Body of pancreas (tissue), 4 donors: Measurements from ENCODE around the gene POLR1G. TPM values are rescaled to one million over a fixed set of nuclear protein-coding genes. Genes with fewer than 3 reads are reported as not detected.
"Not testable (repeated sequence)": the region's sequence is repeated elsewhere in the genome, so short reads cannot be mapped to it uniquely, and the experiment has no call there.

ENCODE experiments used
- ATAC-seq: fragments of 150-250 bp; one replicate; pipeline ENCODE4 v1.9.1; 2016
- DNase-seq, 4 donors: peaks; one replicate each; pipeline ENCODE4 v3.0.0-alpha.2; 2019
- H3K27ac ChIP-seq, 4 donors: fragments of 200-600 bp; sonication (generic); 1 replicate in 3 of 4; 2 replicates in 1 of 4; pipeline versions ENCODE4 v1.5.1 to v1.6.1; 2016 to 2019; ENCODE audit warnings: mild to moderate bottlenecking in 1 of 4, mixed read lengths in 1 of 4, moderate library complexity in 1 of 4
- H3K27me3 ChIP-seq, 2 donors: fragments of 200-600 bp; sonication (generic); one replicate each; pipeline ENCODE4 v1.6.0; 2016; ENCODE audit warnings: mild to moderate bottlenecking in 1 of 2
- H3K36me3 ChIP-seq, 2 donors: fragments of 200-600 bp; sonication (generic); replicated peaks in 1 of 2; 2 replicates each; pipeline ENCODE4 v1.5.1; 2016; ENCODE audit warnings: low read depth in 2 of 2; ENCODE audit not compliant: insufficient read depth in 1 of 2
- H3K4me1 ChIP-seq: fragments of 200-600 bp; sonication (generic); one replicate; pipeline ENCODE4 v1.6.0; 2016
- H3K4me3 ChIP-seq, 2 donors: fragments of 200-600 bp; sonication (generic); 1 replicate in 1 of 2; 2 replicates in 1 of 2; pipeline ENCODE4 v1.5.1; 2016 to 2019
- H3K9me3 ChIP-seq, 3 donors: fragments of 200-600 bp; sonication (generic); 1 replicate in 2 of 3; 2 replicates in 1 of 3; pipeline ENCODE4 v1.5.1; 2016
- POLR2A ChIP-seq, 3 donors: fragments of 450-650 bp; IDR thresholded peaks; one replicate each; pipeline ENCODE4 v1.6.1; 2016; ENCODE audit warnings: antibody characterized with exemption in 3 of 3, mild to moderate bottlenecking in 2 of 3
- WGBS, 2 donors: methylation state at CpG; one replicate each; pipeline ENCODE4 v1.1.5; 2017; 5-methylcytosine and 5-hydroxymethylcytosine counted together
- intact Hi-C: fragments of 100-400 bp; cut with DNase I; formaldehyde crosslinking; loops from one replicate; pipeline ENCODE4 v1.15.1; 2023
- total RNA-seq, 2 donors: library from RNA; depleted of rRNA; stranded (reverse); fragments of >200 nt; gene quantifications; one replicate each; pipeline ENCODE4 v1.1.0, GENCODE V29; 2016
- TF ChIP-seq, protein P1 (sequence below), 7 experiments: fragments of 450-650 bp in 4 of 7; fragments of 200-600 bp in 3 of 7; sonication (generic) in 3 of 7; IDR thresholded peaks; one replicate each; pipeline ENCODE4 v1.5.1; 2016 to 2019; ENCODE audit warnings: antibody characterized with exemption in 7 of 7

POLR1G gene
- total RNA-seq, 2 donors from 2014 or later, result 1.8 to 2.0 TPM

DNA sequence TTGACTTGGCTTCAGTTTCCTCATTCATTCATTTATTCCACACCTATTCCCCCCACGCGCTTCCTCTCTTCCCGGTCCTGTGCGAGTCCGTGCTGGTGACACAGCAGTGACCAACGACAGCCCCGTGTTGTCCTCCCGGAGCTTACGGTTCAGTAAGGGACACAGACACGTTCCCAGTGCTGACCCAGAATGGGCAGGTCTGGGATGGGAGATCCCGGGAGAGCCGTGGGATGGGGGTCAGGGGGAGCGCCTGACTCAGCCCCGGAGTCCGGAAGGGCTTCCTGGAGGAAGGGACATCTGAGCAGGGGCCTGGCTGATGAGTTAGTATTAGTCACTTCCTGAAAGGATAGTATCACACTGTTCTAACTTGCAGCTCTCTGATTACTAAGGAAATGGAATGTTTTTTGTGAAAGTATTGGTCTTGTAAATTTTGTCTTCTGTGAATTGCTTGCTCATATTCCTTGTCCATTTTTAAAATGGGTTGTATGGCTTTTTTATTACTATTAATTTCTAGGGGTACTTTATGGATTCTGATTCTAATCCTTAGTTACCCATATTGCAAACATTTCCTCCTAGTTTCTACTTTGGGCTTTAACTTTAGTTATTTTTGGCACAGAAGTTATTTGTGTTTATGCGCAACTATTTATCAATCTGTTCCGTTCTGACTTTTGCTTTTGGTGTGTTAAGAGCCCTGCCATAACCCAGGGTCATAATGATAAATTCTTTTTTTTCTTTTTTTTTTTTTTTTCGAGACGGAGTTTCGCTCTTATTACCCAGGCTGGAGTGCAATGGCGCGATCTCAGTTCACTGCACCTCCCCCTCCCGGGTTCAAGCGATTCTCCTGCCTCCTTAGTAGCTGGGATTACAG lies 18.0 kb downstream of the POLR1G start:
- intact Hi-C loops, result no loop called here
- ATAC-seq (peak; percentile 49), DNase-seq (peak; percentile 57 to 81 (median 72))
- TF ChIP-seq, protein P1, sequence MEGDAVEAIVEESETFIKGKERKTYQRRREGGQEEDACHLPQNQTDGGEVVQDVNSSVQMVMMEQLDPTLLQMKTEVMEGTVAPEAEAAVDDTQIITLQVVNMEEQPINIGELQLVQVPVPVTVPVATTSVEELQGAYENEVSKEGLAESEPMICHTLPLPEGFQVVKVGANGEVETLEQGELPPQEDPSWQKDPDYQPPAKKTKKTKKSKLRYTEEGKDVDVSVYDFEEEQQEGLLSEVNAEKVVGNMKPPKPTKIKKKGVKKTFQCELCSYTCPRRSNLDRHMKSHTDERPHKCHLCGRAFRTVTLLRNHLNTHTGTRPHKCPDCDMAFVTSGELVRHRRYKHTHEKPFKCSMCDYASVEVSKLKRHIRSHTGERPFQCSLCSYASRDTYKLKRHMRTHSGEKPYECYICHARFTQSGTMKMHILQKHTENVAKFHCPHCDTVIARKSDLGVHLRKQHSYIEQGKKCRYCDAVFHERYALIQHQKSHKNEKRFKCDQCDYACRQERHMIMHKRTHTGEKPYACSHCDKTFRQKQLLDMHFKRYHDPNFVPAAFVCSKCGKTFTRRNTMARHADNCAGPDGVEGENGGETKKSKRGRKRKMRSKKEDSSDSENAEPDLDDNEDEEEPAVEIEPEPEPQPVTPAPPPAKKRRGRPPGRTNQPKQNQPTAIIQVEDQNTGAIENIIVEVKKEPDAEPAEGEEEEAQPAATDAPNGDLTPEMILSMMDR (IDR thresholded peaks at IDR 0.05), result no peak
- no peak for TF ChIP-seq POLR2A (IDR thresholded peaks at IDR 0.05)
- Histone ChIP-seq H3K9me3 (no peaks in the 10 kb centered on the region), H3K27me3 (no peaks in the 10 kb centered on the region), H3K4me3 (no peak overlapping the region), H3K4me1 (peaks cover 38% of the 10 kb centered on the region), H3K36me3 (no peaks in the 10 kb centered on the region), H3K27ac (peak overlapping the region; percentile 84 to 97 (median 90))
- WGBS, 2 donors, result 4 to 6% methylated on average over 18 to 24 of the region's 24 CpGs

DNA sequence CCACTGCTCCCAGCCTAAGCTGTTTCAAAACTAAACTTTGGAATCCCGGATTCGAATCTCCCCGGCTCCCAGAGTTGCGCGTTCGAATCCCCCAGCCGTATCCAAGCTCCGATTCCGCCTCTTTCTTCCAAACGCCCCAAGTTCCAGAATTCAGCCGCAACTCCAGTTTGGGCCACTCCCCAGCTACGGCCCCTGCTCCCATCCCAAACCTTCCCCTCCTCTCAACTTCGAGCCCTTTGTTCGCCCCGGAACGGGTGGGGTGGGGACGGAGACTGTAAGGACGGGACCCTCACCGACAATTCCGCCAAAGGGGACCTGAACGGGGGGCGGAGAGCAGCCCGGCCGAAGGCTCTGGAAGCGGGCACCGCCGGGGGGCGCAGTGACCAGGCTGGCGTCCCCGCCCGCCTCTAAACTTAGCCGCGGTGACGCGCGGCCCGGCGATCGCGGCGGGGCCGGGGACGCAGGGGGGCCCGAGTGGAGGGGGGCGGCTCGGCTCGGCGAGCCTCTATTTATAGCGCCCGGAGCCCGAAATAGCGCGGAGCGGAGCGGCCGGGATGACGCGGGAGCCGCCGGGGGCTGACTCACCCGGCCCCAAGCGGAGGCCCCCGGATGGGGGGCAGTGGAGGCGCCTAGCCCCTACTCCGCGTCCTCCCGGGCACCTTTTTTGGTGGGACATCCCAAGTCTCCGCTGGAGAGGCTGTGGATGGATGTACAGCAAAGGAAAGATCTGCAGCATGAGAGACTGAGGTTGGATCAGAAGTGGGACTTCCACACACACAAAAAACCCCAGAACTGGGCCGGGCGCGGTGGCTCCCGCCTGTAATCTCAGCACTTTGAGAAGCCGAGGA lies 22.2 kb downstream of the POLR1G start:
- WGBS, 2 donors, result 3% methylated on average over 20 to 69 of the region's 73 CpGs
- H3K4me3 ChIP-seq, result peak overlapping the region; percentile 22 to 61
- TF ChIP-seq, protein P1 (IDR thresholded peaks at IDR 0.05), result peak in 5 of 7 experiments; percentile 16 to 37 (median 26)
- TF ChIP-seq POLR2A (IDR thresholded peaks at IDR 0.05), result no peak
- intact Hi-C loops, result no loop called here
- no peaks in the 10 kb centered on the region for H3K36me3 ChIP-seq
- ATAC-seq (peak; percentile 2), DNase-seq (peak in 2 of 4 donors; percentile 35 to 42)
- no peaks in the 10 kb centered on the region for H3K27me3 ChIP-seq
- H3K27ac ChIP-seq, result peak overlapping the region in 2 of 4 donors; percentile 3 to 44
- H3K4me1 ChIP-seq, result peaks cover 28% of the 10 kb centered on the region
- H3K9me3 ChIP-seq, result no peaks in the 10 kb centered on the region

DNA sequence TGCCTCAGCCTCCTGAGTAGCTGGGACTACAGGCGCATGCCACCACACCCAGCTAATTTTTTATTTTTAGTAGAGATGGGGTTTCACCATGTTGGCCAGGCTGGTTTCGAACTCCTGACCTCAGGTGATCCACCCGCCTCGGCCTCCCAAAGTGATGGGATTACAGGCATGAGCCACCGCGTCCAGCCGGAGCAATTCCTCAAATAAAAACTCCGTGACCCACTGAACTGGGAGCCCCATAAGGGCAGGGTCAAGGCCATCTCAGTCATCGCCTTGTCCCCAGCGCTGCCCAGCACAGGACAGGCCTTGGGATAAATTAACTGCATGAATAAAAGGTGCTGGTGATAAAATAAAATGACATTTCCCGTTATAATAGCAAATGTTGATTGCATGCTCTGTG lies 23.5 kb downstream of the POLR1G start:
- peaks cover 16% of the 10 kb centered on the region for H3K4me1 ChIP-seq
- H3K9me3 ChIP-seq, ATAC-seq, H3K36me3 ChIP-seq, DNase-seq, H3K27me3 ChIP-seq, intact Hi-C loops, H3K27ac ChIP-seq, H3K4me3 ChIP-seq: not testable (repeated sequence)
- WGBS, 2 donors, result 52 to 63% methylated on average over 11 of the region's 11 CpGs

DNA sequence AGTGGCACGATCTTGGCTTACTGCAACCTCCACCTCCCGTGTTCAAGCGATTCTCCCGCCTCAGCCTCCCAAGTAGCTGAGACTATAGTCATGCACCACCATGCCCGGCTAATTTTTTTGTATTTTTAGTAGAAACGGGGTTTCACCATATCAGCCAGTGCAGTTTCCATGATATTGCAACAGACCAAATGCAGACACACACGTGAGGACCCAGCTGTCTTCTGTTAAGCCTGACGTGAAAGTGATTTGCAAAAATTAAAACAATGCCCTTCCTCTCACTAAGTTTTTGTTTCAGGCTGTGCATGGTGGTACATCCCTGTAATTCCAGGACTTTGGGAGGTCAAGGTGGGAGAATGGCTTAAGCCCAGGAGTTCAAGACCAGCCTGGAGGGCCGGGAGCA lies 24.6 kb downstream of the POLR1G start:
- peaks cover 12% of the 10 kb centered on the region for H3K4me1 ChIP-seq
- H3K27ac ChIP-seq, H3K9me3 ChIP-seq, ATAC-seq, intact Hi-C loops, H3K27me3 ChIP-seq, H3K4me3 ChIP-seq, DNase-seq, H3K36me3 ChIP-seq: not testable (repeated sequence)
- 50 to 61% methylated on average over 9 of the region's 9 CpGs for WGBS, 2 donors

DNA sequence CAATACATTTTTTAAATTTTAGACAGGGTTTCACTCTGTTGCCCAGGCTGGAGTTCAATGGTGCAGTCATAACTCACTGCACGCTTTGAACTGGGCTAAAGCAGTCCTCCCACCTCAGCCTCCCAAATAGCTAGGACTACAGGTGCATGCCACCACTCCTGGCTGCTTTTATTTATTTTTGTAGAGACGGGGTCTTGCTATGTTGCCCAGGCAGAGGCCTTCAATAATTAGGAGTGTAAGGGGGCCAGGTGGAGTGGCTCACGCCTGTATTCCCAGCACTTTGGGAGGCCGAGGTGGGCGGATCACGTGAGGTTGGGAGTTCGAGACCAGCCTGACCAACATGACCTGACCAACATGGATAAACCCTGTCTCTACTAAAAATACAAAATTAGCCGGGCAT lies 26.1 kb downstream of the POLR1G start:
- H3K27me3 ChIP-seq, H3K9me3 ChIP-seq, H3K4me3 ChIP-seq, DNase-seq, ATAC-seq, H3K36me3 ChIP-seq, intact Hi-C loops, H3K27ac ChIP-seq: not testable (repeated sequence)
- peaks cover 12% of the 10 kb centered on the region for H3K4me1 ChIP-seq
- WGBS, 2 donors, result 75 to 87% methylated on average over 4 to 8 of the region's 8 CpGs

DNA sequence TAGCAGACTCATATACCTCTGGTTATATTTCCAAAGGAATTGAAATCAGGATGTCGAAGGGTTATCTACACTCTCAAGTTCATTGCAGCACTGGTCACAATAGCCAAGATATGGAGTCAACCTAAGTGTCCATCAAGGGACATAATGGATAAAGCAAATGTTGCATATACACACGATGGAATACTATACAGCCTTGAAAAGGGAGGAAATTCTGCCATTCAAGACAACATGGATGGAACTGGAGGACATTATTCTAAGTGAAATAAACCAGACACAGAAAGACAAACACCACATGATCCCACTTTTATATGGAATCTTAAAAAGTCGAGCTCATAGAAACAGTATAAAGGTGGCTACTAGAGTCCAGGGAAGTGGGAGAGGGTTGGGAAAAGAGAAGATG lies 30.9 kb downstream of the POLR1G start:
- no peaks in the 10 kb centered on the region for H3K36me3 ChIP-seq
- H3K9me3 ChIP-seq, result no peaks in the 10 kb centered on the region
- intact Hi-C loops, result loop anchor here (5.0 kb wide), 1 partner anchor 45 kb away; no protein-coding TSS in a partner anchor
- no peak for ATAC-seq
- no peak overlapping the region for H3K4me3 ChIP-seq
- no peaks in the 10 kb centered on the region for H3K27me3 ChIP-seq
- TF ChIP-seq POLR2A (IDR thresholded peaks at IDR 0.05), result no peak
- TF ChIP-seq, protein P1 (IDR thresholded peaks at IDR 0.05), result no peak
- 74 to 77% methylated on average over 3 of the region's 3 CpGs for WGBS, 2 donors
- no peak overlapping the region for H3K27ac ChIP-seq
- peaks cover 5% of the 10 kb centered on the region for H3K4me1 ChIP-seq
- DNase-seq, result no peak
